GM12878 (cell line): ENCODE results near the gene LCP1. TPM values are rescaled to one million over a fixed set of nuclear protein-coding genes. Genes with fewer than 3 reads are reported as not detected.
A peak's percentile ranks its signal among the peaks of the same experiment; 100 is the strongest.
"Not testable (repeated sequence)": the region's sequence is repeated elsewhere in the genome, so short reads cannot be mapped to it uniquely, and the experiment has no call there.

ENCODE experiments used
- ATAC-seq: fragments of 200-7000 bp; cut with Tn5 transposase; 3 replicates; pipeline ENCODE4 v1.9.1; 2020; ENCODE audit warnings: mild to moderate bottlenecking, moderate library complexity
- BruUV-seq: library from RNA; stranded (reverse); fragments of 400-500 nt; replicated peaks from 2 replicates; lab custom pipeline; 2021; lab: Mats Ljungman, UMichigan
- CTCF ChIA-PET: fragments of 300-600 bp; sonication (Branson Sonifier 250); formaldehyde crosslinking; extraction: SDS; loops from one replicate; lab custom pipeline; 2021; ENCODE audit warnings: inconsistent platforms; lab: Yijun Ruan, JAX
- POLR2A ChIA-PET: fragments of 350-600 bp; formaldehyde crosslinking; extraction: SDS; loops from one replicate; lab custom pipeline; 2021; ENCODE audit warnings: inconsistent platforms; lab: Charles Lee
- RAD21 ChIA-PET: fragments of 300-600 bp; sonication (Branson Sonifier 250); formaldehyde crosslinking; loops from one replicate; lab custom pipeline; 2023; ENCODE audit warnings: antibody characterized with exemption; ENCODE audit not compliant: unreplicated experiment; lab: Charles Lee
- SMC1A ChIA-PET: fragments of 300-600 bp; sonication (Branson Sonifier 250); formaldehyde crosslinking; loops from one replicate; lab custom pipeline; 2023; ENCODE audit not compliant: unreplicated experiment, uncharacterized antibody; lab: Charles Lee
- DNase-seq: peaks from one replicate; pipeline ENCODE4 v3.0.0-alpha.2; 2011; ENCODE audit warnings: low read depth, low spot score
- FAIRE-seq: peaks from 3 replicates; lab custom pipeline; 2011; peaks lifted over from hg19 to GRCh38; lab: Jason Lieb, UNC
- H2AFZ ChIP-seq: 2 replicates; pipeline ENCODE4 v1.6.0; 2011; ENCODE audit warnings: low read depth, low read length, control low read depth; ENCODE audit not compliant: control insufficient read depth
- H3K27ac ChIP-seq: 2 replicates; pipeline ENCODE4 v1.5.1; 2011; ENCODE audit warnings: control low read depth; ENCODE audit not compliant: control insufficient read depth, insufficient read depth
- H3K27me3 ChIP-seq, 2 experiments: replicated peaks in 1 of 2; 2 replicates each; pipeline versions ENCODE4 v1.6.0 to v1.6.1; 2011; ENCODE audit warnings: low read length in 1 of 2; ENCODE audit not compliant: control insufficient read depth in 2 of 2, insufficient read depth in 2 of 2
- H3K36me3 ChIP-seq, 2 experiments: 2 replicates each; pipeline ENCODE4 v1.5.1; 2011; ENCODE audit warnings: low read length in 1 of 2; ENCODE audit not compliant: control insufficient read depth in 2 of 2, insufficient read depth in 2 of 2
- H3K4me1 ChIP-seq: 2 replicates; pipeline ENCODE4 v1.6.1; 2011; ENCODE audit warnings: mild to moderate bottlenecking, low read length, moderate library complexity, mixed read lengths; ENCODE audit not compliant: control insufficient read depth, insufficient read depth
- H3K4me2 ChIP-seq: 2 replicates; pipeline ENCODE4 v1.6.0; 2011; ENCODE audit warnings: control low read depth; ENCODE audit not compliant: control insufficient read depth, insufficient read depth
- H3K4me3 ChIP-seq: fragments of 200-600 bp; sonication (generic); 2 replicates; pipeline ENCODE4 v1.5.1; 2016
- H3K79me2 ChIP-seq: 2 replicates; pipeline ENCODE4 v1.6.0; 2011; ENCODE audit warnings: low read length; ENCODE audit not compliant: control insufficient read depth, insufficient read depth
- H3K9ac ChIP-seq: 2 replicates; pipeline ENCODE4 v1.8.0; 2011; ENCODE audit warnings: low read length, control low read depth, mixed read lengths; ENCODE audit not compliant: control insufficient read depth, insufficient read depth
- H3K9me3 ChIP-seq: replicated peaks from 3 replicates; pipeline ENCODE4 v1.5.1; 2011; ENCODE audit warnings: mild to moderate bottlenecking, low read length; ENCODE audit not compliant: control insufficient read depth, insufficient read depth
- H4K20me1 ChIP-seq: 2 replicates; pipeline ENCODE4 v1.6.0; 2011; ENCODE audit not compliant: control insufficient read depth, insufficient read depth
- CREB1 ChIP-seq: IDR thresholded peaks from 2 replicates; pipeline ENCODE4 v1.6.1; 2012; ENCODE audit warnings: low read depth, mild to moderate bottlenecking, inconsistent platforms
- NR2F1 ChIP-seq: fragments of 450-650 bp; conservative IDR thresholded peaks from 2 replicates; pipeline ENCODE4 v1.6.1; 2017; ENCODE audit warnings: mild to moderate bottlenecking
- POLR2A ChIP-seq: IDR thresholded peaks from 2 replicates; pipeline ENCODE4 v1.6.1; 2011; ENCODE audit warnings: low read depth, mild to moderate bottlenecking, low read length
- YY1 ChIP-seq: IDR thresholded peaks from 2 replicates; pipeline ENCODE4 v1.6.1; 2011; ENCODE audit warnings: low read depth, mild to moderate bottlenecking, low read length
- ZBTB4 ChIP-seq: fragments of 450-650 bp; formaldehyde crosslinking; IDR thresholded peaks from 2 replicates; pipeline ENCODE4 v1.4.0; 2022; ENCODE audit warnings: mild to moderate bottlenecking, moderate library complexity
- WGBS: methylation state at CpG from one replicate; pipeline ENCODE4 v1.1.6; 2016; ENCODE audit warnings: low lambda C conversion rate; ENCODE audit not compliant: insufficient replicate concordance, insufficient coverage; ENCODE audit errors: missing lambda C conversion rate; 5-methylcytosine and 5-hydroxymethylcytosine counted together
- in situ Hi-C: fragments of 300-500 bp; cut with MboI; formaldehyde crosslinking; loops from 9 replicates; pipeline ENCODE4 v1.14.3; 2018; ENCODE audit warnings: mixed read lengths
- intact Hi-C: fragments of 100-400 bp; cut with micrococcal nuclease; formaldehyde crosslinking; loops from one replicate; pipeline ENCODE4 v1.14.2; 2022; ENCODE audit not compliant: unreplicated experiment
- polyA plus RNA-seq, 11 experiments: library from polyadenylated mRNA; depleted of rRNA in 4 of 11; unstranded in 6 of 11; stranded (reverse) in 5 of 11; fragments of >200 nt; fragmentation: Nextera tagmentation in 4 of 11; fragmentation: Illumina TruSeq in 1 of 11; extraction: Ambion mirVana in 4 of 11; extraction: Trizol in 1 of 11; gene quantifications; 1 replicate in 1 of 11; 2 replicates in 10 of 11; pipeline versions ENCODE4 v1.2.1 to v1.2.3, GENCODE V29; 2011 to 2016; ENCODE audit warnings: inconsistent platforms in 2 of 11, missing spikeins in 2 of 11, low read depth in 1 of 11
- total RNA-seq, 4 experiments: library from RNA; depleted of rRNA in 3 of 4; stranded (reverse); fragments of >200 nt in 3 of 4; fragmentation: Illumina TruSeq in 1 of 4; extraction: Trizol in 1 of 4; gene quantifications; 2 replicates each; pipeline versions ENCODE4 v1.2.1 to v1.2.3, GENCODE V29; 2013 to 2021
- TF ChIP-seq, protein P1 (sequence below): fragments of 450-650 bp; IDR thresholded peaks from 2 replicates; pipeline ENCODE4 v1.6.1; 2018; ENCODE audit warnings: mild to moderate bottlenecking, low read depth, moderate library complexity; ENCODE audit not compliant: partially characterized antibody
- TF ChIP-seq, protein P2 (sequence below): fragments of 450-650 bp; IDR thresholded peaks from 2 replicates; pipeline ENCODE4 v1.6.1; 2016; ENCODE audit warnings: mild to moderate bottlenecking

The LCP1 gene
- total and polyA plus RNA-seq, 10 of the 15 experiments (the other 5 are each of a cell fraction or from before 2014, with no cell fraction given), result 775 to 2,201 (median 1,556) TPM

DNA sequence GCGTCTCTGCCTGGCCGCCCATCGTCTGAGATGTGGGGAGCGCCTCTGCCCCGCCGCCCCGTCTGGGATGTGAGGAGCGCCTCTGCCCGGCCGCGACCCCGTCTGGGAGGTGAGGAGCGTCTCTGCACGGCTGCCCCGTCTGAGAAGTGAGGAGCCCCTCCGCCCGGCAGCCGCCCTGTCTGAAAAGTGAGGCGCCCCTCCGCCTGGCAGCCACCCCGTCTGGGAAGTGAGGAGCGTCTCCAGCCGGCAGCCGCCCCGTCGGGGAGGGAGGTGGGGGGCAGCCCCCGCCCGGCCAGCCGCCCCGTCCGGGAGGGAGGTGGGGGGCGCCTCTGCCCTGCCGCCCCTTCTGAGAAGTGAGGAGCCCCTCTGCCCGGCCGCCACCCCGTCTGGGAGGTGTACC, 19.2 kb downstream of the LCP1 start:
- H3K9me3 ChIP-seq, H3K9ac ChIP-seq, BruUV-seq, H3K4me2 ChIP-seq, H3K4me3 ChIP-seq, H2AFZ ChIP-seq, intact Hi-C loops, ATAC-seq, DNase-seq, in situ Hi-C loops, FAIRE-seq, POLR2A ChIA-PET, H3K27ac ChIP-seq, H3K27me3 ChIP-seq, H4K20me1 ChIP-seq: not testable (repeated sequence)
- RAD21 ChIA-PET, result interaction anchor here (1.5 to 9.7 kb wide), 2 partner anchors 16 to 36 kb away, joined by 4 to 184 read pairs; partner anchors contain the start of gene LCP1
- Histone ChIP-seq H3K4me1 (peaks cover 26% of the 10 kb centered on the region), H3K79me2 (peaks cover 92% of the 10 kb centered on the region), H3K36me3 (peaks cover 6 to 29% of the 10 kb centered on the region in 2 experiments)
- SMC1A ChIA-PET, result interaction anchor here (16.5 kb wide), 1 partner anchor 14 kb away, joined by 295 read pairs; the partner anchor contains the start of gene LCP1
- TF ChIP-seq POLR2A, result 0 out of 2 replicates have a peak, but pooled peaks have one; percentile 19
- WGBS, result 2% methylated on average over 30 of the region's 36 CpGs
- CTCF ChIA-PET, result interaction anchor here (9.0 kb wide), 1 partner anchor 13 kb away, joined by 172 read pairs; the partner anchor contains the start of gene LCP1

GRCh38 chr13:46160471-46161066, 21.4 kb downstream of the LCP1 start:
- POLR2A ChIA-PET, result interaction anchor here (0.6 to 1.7 kb wide), 7 partner anchors 11 to 34 kb away, joined by 3 to 6 read pairs (median 4); partner anchors contain the start of gene LCP1
- in situ Hi-C loops, result no loop called here
- TF ChIP-seq ZBTB4 (CRISPR knock-in tag) (no peak), NR2F1 (no peak), CREB1 (no peak), YY1 (peak; percentile 79)
- TF ChIP-seq, protein P1, sequence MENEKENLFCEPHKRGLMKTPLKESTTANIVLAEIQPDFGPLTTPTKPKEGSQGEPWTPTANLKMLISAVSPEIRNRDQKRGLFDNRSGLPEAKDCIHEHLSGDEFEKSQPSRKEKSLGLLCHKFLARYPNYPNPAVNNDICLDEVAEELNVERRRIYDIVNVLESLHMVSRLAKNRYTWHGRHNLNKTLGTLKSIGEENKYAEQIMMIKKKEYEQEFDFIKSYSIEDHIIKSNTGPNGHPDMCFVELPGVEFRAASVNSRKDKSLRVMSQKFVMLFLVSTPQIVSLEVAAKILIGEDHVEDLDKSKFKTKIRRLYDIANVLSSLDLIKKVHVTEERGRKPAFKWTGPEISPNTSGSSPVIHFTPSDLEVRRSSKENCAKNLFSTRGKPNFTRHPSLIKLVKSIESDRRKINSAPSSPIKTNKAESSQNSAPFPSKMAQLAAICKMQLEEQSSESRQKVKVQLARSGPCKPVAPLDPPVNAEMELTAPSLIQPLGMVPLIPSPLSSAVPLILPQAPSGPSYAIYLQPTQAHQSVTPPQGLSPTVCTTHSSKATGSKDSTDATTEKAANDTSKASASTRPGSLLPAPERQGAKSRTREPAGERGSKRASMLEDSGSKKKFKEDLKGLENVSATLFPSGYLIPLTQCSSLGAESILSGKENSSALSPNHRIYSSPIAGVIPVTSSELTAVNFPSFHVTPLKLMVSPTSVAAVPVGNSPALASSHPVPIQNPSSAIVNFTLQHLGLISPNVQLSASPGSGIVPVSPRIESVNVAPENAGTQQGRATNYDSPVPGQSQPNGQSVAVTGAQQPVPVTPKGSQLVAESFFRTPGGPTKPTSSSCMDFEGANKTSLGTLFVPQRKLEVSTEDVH, result peak; percentile 17
- TF ChIP-seq, protein P2, sequence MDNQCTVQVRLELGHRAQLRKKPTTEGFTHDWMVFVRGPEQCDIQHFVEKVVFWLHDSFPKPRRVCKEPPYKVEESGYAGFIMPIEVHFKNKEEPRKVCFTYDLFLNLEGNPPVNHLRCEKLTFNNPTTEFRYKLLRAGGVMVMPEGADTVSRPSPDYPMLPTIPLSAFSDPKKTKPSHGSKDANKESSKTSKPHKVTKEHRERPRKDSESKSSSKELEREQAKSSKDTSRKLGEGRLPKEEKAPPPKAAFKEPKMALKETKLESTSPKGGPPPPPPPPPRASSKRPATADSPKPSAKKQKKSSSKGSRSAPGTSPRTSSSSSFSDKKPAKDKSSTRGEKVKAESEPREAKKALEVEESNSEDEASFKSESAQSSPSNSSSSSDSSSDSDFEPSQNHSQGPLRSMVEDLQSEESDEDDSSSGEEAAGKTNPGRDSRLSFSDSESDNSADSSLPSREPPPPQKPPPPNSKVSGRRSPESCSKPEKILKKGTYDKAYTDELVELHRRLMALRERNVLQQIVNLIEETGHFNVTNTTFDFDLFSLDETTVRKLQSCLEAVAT, result 0 out of 2 replicates have a peak, but pooled peaks have one; percentile 24

More at GRCh38 chr13:46160471-46161066, 21.4 kb downstream of the LCP1 start:
- Histone ChIP-seq H3K27ac (peak overlapping the region; percentile 53; the same call in 1 of the 2 replicates), H3K4me1 (peaks cover 21% of the 10 kb centered on the region), H3K9ac (no peak overlapping the region), H3K27me3 (no peaks in the 10 kb centered on the region), H3K36me3 (peaks cover 9 to 39% of the 10 kb centered on the region in 2 experiments), H3K4me3 (peak overlapping the region; percentile 47), H3K4me2 (peak overlapping the region; percentile 58), H4K20me1 (peaks cover 6% of the 10 kb centered on the region; the same call in 1 of the 2 replicates), H3K79me2 (peaks cover 84% of the 10 kb centered on the region), H3K9me3 (no peaks in the 10 kb centered on the region), H2AFZ (no peak overlapping the region)
- whole genome bisulfite sequencing, result 2% methylated on average over 4 of the region's 4 CpGs
- FAIRE-seq, result no peak
- intact Hi-C loops, result loop anchor here (2.0 kb wide), 2 partner anchors 16 to 128 kb away; no protein-coding TSS in a partner anchor
- DNase-seq, result no peak
- ChIA-PET RAD21 (interaction anchor here (0.6 to 2.9 kb wide), 15 partner anchors 12 to 353 kb away, joined by 3 to 22 read pairs (median 5); partner anchors contain the start of gene LCP1), SMC1A (interaction anchor here (0.6 to 16.5 kb wide), 13 partner anchors 8 to 536 kb away, joined by 3 to 295 read pairs (median 6); partner anchors contain the start of gene LCP1), CTCF (interaction anchor here (0.7 to 9.0 kb wide), 22 partner anchors 11 to 459 kb away, joined by 3 to 172 read pairs (median 5); partner anchors contain the start of genes CBY2 and LCP1)
- ATAC-seq, result peak; percentile 54
- no TSS peak for BruUV-seq
